Measurements from ENCODE around the gene PUS1.
"Not testable (repeated sequence)": the region's sequence is repeated elsewhere in the genome, so short reads cannot be mapped to it uniquely, and the experiment has no call there.

The PUS1 gene

GRCh38 chr12:131965073-131965472 lies 36.0 kb downstream of the PUS1 start:
- no peak for DNase-seq

- no peak for DNase-seq
Observed at GRCh38 chr12:131971226-131971625, 42.1 kb downstream of the PUS1 start.

GRCh38 chr12:131975228-131975627 lies 46.2 kb downstream of the PUS1 start:
- no peak for DNase-seq

- no peak for DNase-seq
Observed at GRCh38 chr12:131979606-131980005, 50.5 kb downstream of the PUS1 start.

GRCh38 chr12:131980263-131980662 lies 51.2 kb downstream of the PUS1 start:
- DNase-seq, result no peak

- no peak for DNase-seq
Observed at GRCh38 chr12:131981388-131981787, 52.3 kb downstream of the PUS1 start.

GRCh38 chr12:131982041-131982440 lies 53.0 kb downstream of the PUS1 start:
- no peak for DNase-seq

- DNase-seq, result no peak
Observed at GRCh38 chr12:131983026-131983425, 54.0 kb downstream of the PUS1 start.

GRCh38 chr12:131983554-131983953 lies 54.5 kb downstream of the PUS1 start:
- no peak for DNase-seq

- no peak for DNase-seq
Observed at GRCh38 chr12:131984334-131984733, 55.3 kb downstream of the PUS1 start.

GRCh38 chr12:131985510-131985875 lies 56.4 kb downstream of the PUS1 start:
- DNase-seq, result not testable (repeated sequence)

- no peak for DNase-seq
Observed at GRCh38 chr12:131986361-131986760, 57.3 kb downstream of the PUS1 start.

- DNase-seq, result no peak
Observed at GRCh38 chr12:131986910-131987309, 57.8 kb downstream of the PUS1 start.

GRCh38 chr12:131987552-131987951 lies 58.5 kb downstream of the PUS1 start:
- no peak for DNase-seq

GRCh38 chr12:131988054-131988796 lies 59.1 kb downstream of the PUS1 start:
- DNase-seq, result no peak

GRCh38 chr12:131989021-131989420 lies 59.9 kb downstream of the PUS1 start:
- no peak for DNase-seq

- no peak for DNase-seq
Observed at GRCh38 chr12:131990066-131990979, 61.2 kb downstream of the PUS1 start.

- no peak for DNase-seq
Observed at GRCh38 chr12:131990980-131991305, 61.9 kb downstream of the PUS1 start.

GRCh38 chr12:131991816-131992430 lies 62.8 kb downstream of the PUS1 start:
- DNase-seq, result no peak

- DNase-seq, result no peak
Observed at GRCh38 chr12:131994589-131994988, 65.5 kb downstream of the PUS1 start.
